CD4-positive, alpha-beta T cell (primary cell): ENCODE data around the gene PRPF19. TPM values are rescaled to one million over a fixed set of nuclear protein-coding genes. Genes with fewer than 3 reads are reported as not detected.

Experiments
- ATAC-seq: fragments of 200-7000 bp; cut with Tn5 transposase; one replicate; pipeline ENCODE4 v1.10.0; 2022; ENCODE audit warnings: mild to moderate bottlenecking; ENCODE audit not compliant: poor library complexity
- CTCF ChIA-PET: fragments of 350-600 bp; sonication (Branson Sonifier 250); formaldehyde crosslinking; loops from one replicate; lab custom pipeline; 2021; ENCODE audit warnings: antibody characterized with exemption, inconsistent platforms; lab: Charles Lee
- POLR2A ChIA-PET: fragments of 350-600 bp; sonication (Branson Sonifier 250); formaldehyde crosslinking; loops from one replicate; lab custom pipeline; 2021; ENCODE audit warnings: antibody characterized with exemption, inconsistent platforms; lab: Charles Lee
- DNase-seq, 14 experiments: peaks; one replicate each; pipeline ENCODE4 v3.0.0-alpha.2; 2013 to 2020; ENCODE audit warnings: mixed read lengths in 2 of 14
- H3K27ac ChIP-seq, 2 donors: one replicate each; pipeline versions ENCODE4 v1.5.1 to v1.7.0; 2013; ENCODE audit warnings: low read length in 2 of 2, low read depth in 1 of 2, mild to moderate bottlenecking in 1 of 2
- H3K27me3 ChIP-seq, 2 experiments: 1 replicate in 1 of 2; 2 replicates in 1 of 2; pipeline versions ENCODE4 v1.6.1 to v1.7.0; 2013; ENCODE audit warnings: low read length in 2 of 2, control low read depth in 1 of 2, mild to moderate bottlenecking in 1 of 2, moderate library complexity in 1 of 2; ENCODE audit not compliant: insufficient read depth in 2 of 2, control insufficient read depth in 1 of 2
- H3K36me3 ChIP-seq: one replicate; pipeline ENCODE4 v1.6.1; 2013; ENCODE audit warnings: low read length, control low read depth; ENCODE audit not compliant: insufficient read depth
- H3K4me1 ChIP-seq: one replicate; pipeline ENCODE4 v1.6.1; 2013; ENCODE audit warnings: low read length, control low read depth; ENCODE audit not compliant: insufficient read depth
- H3K4me3 ChIP-seq: one replicate; pipeline ENCODE4 v1.5.1; 2013; ENCODE audit warnings: mild to moderate bottlenecking, low read length, moderate library complexity
- H3K9me3 ChIP-seq, 2 experiments: 1 replicate in 1 of 2; 2 replicates in 1 of 2; pipeline versions ENCODE4 v1.6.1 to v1.7.0; 2013; ENCODE audit warnings: low read length in 2 of 2, mild to moderate bottlenecking in 2 of 2, control low read depth in 1 of 2, moderate library complexity in 1 of 2; ENCODE audit not compliant: control insufficient read depth in 1 of 2, insufficient read depth in 1 of 2
- H3K27ac Mint-ChIP-seq: one replicate; pipeline ENCODE4 v1.8.0; 2020; ENCODE audit warnings: mixed read lengths
- H3K27me3 Mint-ChIP-seq: one replicate; pipeline ENCODE4 v1.8.0; 2021; ENCODE audit warnings: mixed read lengths
- H3K36me3 Mint-ChIP-seq: one replicate; pipeline ENCODE4 v1.8.0; 2021; ENCODE audit warnings: low read depth, mixed read lengths
- H3K4me1 Mint-ChIP-seq: one replicate; pipeline ENCODE4 v1.8.0; 2021; ENCODE audit warnings: low read depth, mixed read lengths
- H3K4me3 Mint-ChIP-seq: one replicate; pipeline ENCODE4 v1.8.0; 2020; ENCODE audit warnings: mild to moderate bottlenecking, mixed read lengths
- H3K9me3 Mint-ChIP-seq: one replicate; pipeline ENCODE4 v1.8.0; 2020; ENCODE audit warnings: mixed read lengths
- CTCF ChIP-seq: fragments of 200-600 bp; IDR thresholded peaks from one replicate; pipeline ENCODE4 v1.8.0; 2022; ENCODE audit warnings: antibody characterized with exemption, mild to moderate bottlenecking
- intact Hi-C, 2 experiments: fragments of 100-400 bp; cut with DNase I in 1 of 2; cut with micrococcal nuclease in 1 of 2; formaldehyde crosslinking; loops; one replicate each; pipeline versions ENCODE4 v1.15.1 to v1.9.0; 2023 to 2025; cut with DNase I, micrococcal nuclease
- total RNA-seq, 174 experiments: library from RNA in 2 of 174; stranded (reverse) in 2 of 174; gene quantifications; one replicate each; pipeline ENCODE4 v1.2.3 and lab custom pipeline; 2021 to 2026

Gene PRPF19
- total RNA-seq, 2 experiments from 2014 or later = 63.2 to 67.3 TPM

GRCh38 chr11:60849641-60850520, 56.5 kb downstream of the PRPF19 start:
- Histone ChIP-seq H3K27ac (no peak overlapping the region), H3K4me3 (no peak overlapping the region), H3K9me3 (peaks cover 0 to 5% of the 10 kb centered on the region in 2 experiments), H3K4me1 (peaks cover 7% of the 10 kb centered on the region), H3K36me3 (peaks cover 42% of the 10 kb centered on the region), H3K27me3 (no peaks in the 10 kb centered on the region)
- Mint-ChIP-seq H3K27ac (no peak overlapping the region), H3K36me3 (peaks cover 52% of the 10 kb centered on the region), H3K9me3 (no peaks in the 10 kb centered on the region), H3K4me3 (no peak overlapping the region), H3K4me1 (peaks cover 7% of the 10 kb centered on the region), H3K27me3 (no peaks in the 10 kb centered on the region)
- intact Hi-C loops = no loop called here
- ChIA-PET CTCF (no interaction called here), POLR2A (no interaction called here)
- DNase-seq (no peak), ATAC-seq (no peak)
- TF ChIP-seq CTCF = no peak

DNA sequence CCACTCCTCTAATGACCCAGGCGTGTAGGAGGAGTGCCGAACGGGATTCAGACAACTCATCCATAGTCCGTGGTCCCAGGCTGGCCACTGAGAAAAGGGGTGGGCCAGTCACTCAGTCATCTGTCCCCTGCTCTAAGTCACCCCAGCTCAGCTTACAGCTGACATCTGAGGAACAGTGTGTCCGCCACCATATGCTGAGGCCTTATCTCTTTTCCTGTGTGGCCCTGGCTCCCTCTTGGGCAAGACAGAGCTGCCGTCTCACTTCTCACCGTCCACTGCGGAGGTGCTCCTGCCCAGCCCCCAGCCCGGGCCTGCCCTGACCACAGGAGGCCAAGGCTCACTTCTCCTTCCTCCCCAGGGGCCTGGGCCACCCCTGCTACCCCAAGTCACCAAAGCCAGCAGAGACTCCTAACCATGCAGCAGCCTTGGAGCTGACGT, 57.7 kb downstream of the PRPF19 start:
- Mint-ChIP-seq H3K27me3 (no peaks in the 10 kb centered on the region), H3K27ac (no peak overlapping the region), H3K4me1 (peaks cover 18% of the 10 kb centered on the region), H3K36me3 (peaks cover 56% of the 10 kb centered on the region), H3K9me3 (no peaks in the 10 kb centered on the region), H3K4me3 (no peak overlapping the region)
- intact Hi-C loops = no loop called here
- peaks cover 42% of the 10 kb centered on the region for H3K36me3 ChIP-seq
- peaks cover 18% of the 10 kb centered on the region for H3K4me1 ChIP-seq
- no peak for DNase-seq
- no peaks in the 10 kb centered on the region for H3K27me3 ChIP-seq
- peaks cover 0 to 5% of the 10 kb centered on the region in 2 experiments for H3K9me3 ChIP-seq
- ChIA-PET POLR2A (no interaction called here), CTCF (no interaction called here)
- no peak for TF ChIP-seq CTCF
- H3K4me3 ChIP-seq = no peak overlapping the region
- no peak overlapping the region for H3K27ac ChIP-seq
- no peak for ATAC-seq

DNA sequence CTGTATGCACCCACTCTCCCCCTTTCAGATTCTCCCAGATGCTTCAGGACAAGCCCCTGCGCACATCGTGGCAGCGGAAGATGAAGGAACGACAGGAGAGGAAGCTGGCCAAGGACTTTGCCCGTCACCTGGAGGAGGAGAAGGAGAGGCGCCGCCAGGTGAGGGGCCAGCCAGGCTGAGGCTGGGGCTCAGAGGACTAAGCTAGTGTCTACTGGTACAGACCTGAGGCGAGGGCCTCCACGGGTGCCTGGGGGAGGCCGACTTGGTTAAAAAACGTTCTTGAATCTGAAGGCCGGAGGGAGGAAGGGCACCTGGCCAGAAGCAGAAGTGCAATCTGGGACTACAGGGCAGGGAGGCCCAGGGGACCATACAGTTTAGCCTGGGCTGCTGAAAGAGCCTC, 58.5 kb downstream of the PRPF19 start:
- TF ChIP-seq CTCF = no peak
- DNase-seq (no peak), ATAC-seq (no peak)
- Histone ChIP-seq H3K36me3 (peaks cover 42% of the 10 kb centered on the region), H3K4me1 (peaks cover 27% of the 10 kb centered on the region), H3K27me3 (no peaks in the 10 kb centered on the region), H3K4me3 (no peak overlapping the region), H3K27ac (no peak overlapping the region), H3K9me3 (no peaks in the 10 kb centered on the region)
- intact Hi-C loops = no loop called here
- H3K4me1 Mint-ChIP-seq = peaks cover 26% of the 10 kb centered on the region
- POLR2A ChIA-PET = no interaction called here
- H3K4me3 Mint-ChIP-seq = no peak overlapping the region
- H3K9me3 Mint-ChIP-seq = no peaks in the 10 kb centered on the region
- peaks cover 62% of the 10 kb centered on the region for H3K36me3 Mint-ChIP-seq
- CTCF ChIA-PET = no interaction called here
- H3K27ac Mint-ChIP-seq = no peak overlapping the region
- H3K27me3 Mint-ChIP-seq = no peaks in the 10 kb centered on the region
